ENCODE results near the gene ZDHHC20. TPM values are rescaled to one million over a fixed set of nuclear protein-coding genes. Genes with fewer than 3 reads are reported as not detected.
A peak's percentile ranks its signal among the peaks of the same experiment; 100 is the strongest.

Gene ZDHHC20
- total RNA-seq, 1 donor from 2014 or later, result 50.6 TPM

DNA sequence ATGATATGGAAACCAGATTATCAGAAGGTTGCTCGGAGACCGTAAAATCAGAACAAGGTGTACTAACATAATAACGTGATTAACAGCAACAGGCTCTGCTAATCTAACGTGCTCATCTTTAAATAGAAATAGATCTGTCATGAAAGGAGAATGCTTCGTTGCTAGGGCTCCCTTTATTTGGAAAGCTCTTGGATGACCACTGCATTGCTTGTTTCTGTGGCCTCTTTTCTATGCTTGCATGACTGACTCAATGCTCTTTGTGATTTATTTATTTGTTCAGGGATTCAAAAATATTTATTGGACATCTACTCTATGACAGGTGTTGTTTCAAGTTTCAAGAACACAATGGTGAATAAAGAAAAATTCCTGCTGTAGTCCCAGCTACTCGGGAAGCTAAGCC is 22.3 kb upstream of the ZDHHC20 start:
- Mint-ChIP-seq H3K36me3 (ENCODE audit: unreplicated experiment) (peaks cover 4% of the 10 kb centered on the region), H3K4me3 (ENCODE audit: unreplicated experiment) (no peak overlapping the region), H3K27ac (ENCODE audit: unreplicated experiment) (no peak overlapping the region), H3K9me3 (ENCODE audit: unreplicated experiment) (no peaks in the 10 kb centered on the region), H3K4me1 (ENCODE audit: unreplicated experiment) (peaks cover 12% of the 10 kb centered on the region), H3K27me3 (ENCODE audit: unreplicated experiment) (no peaks in the 10 kb centered on the region)
- DNase-seq (ENCODE audit: extremely low spot score, unreplicated experiment), result no peak
- TF ChIP-seq CTCF (IDR thresholded peaks at IDR 0.05), result no peak

- peak; percentile 74 for TF ChIP-seq CTCF (IDR thresholded peaks at IDR 0.05)
- H3K27ac Mint-ChIP-seq (ENCODE audit: unreplicated experiment), result no peak overlapping the region
- no peaks in the 10 kb centered on the region for H3K9me3 Mint-ChIP-seq (ENCODE audit: unreplicated experiment)
- H3K4me3 Mint-ChIP-seq (ENCODE audit: unreplicated experiment), result peak overlapping the region; percentile 67
- no peaks in the 10 kb centered on the region for H3K27me3 Mint-ChIP-seq (ENCODE audit: unreplicated experiment)
- no peak for DNase-seq (ENCODE audit: extremely low spot score, unreplicated experiment)
- H3K36me3 Mint-ChIP-seq (ENCODE audit: unreplicated experiment), result no peaks in the 10 kb centered on the region
- peaks cover 12% of the 10 kb centered on the region for H3K4me1 Mint-ChIP-seq (ENCODE audit: unreplicated experiment)
Measured at GRCh38 chr13:21478881-21479808, 20.0 kb upstream of the ZDHHC20 start.

DNA sequence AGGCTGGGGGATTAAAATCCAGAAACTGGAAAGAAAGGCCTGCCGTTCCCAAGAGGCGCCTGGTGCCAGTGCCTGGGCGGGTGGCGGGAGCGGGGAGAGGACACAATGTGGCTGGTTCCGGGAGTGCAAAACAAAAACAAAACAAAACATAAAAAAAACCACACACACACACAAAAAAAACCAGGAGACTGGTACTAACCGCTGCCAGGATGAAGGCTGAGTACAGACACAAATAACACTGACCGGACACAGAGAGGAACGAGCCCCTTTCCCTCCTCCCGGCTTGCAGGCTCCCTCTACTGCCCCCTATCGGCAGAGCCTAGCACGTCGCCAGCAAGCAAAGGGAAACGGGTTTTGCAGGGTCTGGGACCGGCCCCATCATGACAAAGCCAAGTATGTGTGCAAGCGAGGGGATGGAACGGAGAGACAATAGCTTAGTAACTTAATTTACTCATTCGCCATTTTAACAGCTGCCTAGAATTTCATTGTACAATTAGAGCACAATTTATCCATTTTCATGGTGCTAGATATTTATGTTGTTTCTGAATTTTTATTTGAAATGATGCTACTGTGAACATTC is 17.9 kb upstream of the ZDHHC20 start:
- TF ChIP-seq CTCF (IDR thresholded peaks at IDR 0.05), result peak; percentile 97
- DNase-seq (ENCODE audit: extremely low spot score, unreplicated experiment), result peak; percentile 93
- no peaks in the 10 kb centered on the region for H3K27me3 Mint-ChIP-seq (ENCODE audit: unreplicated experiment)
- H3K9me3 Mint-ChIP-seq (ENCODE audit: unreplicated experiment), result no peaks in the 10 kb centered on the region
- peaks cover 12% of the 10 kb centered on the region for H3K4me1 Mint-ChIP-seq (ENCODE audit: unreplicated experiment)
- H3K27ac Mint-ChIP-seq (ENCODE audit: unreplicated experiment), result peak overlapping the region; percentile 24
- peak overlapping the region; percentile 69 for H3K4me3 Mint-ChIP-seq (ENCODE audit: unreplicated experiment)
- no peaks in the 10 kb centered on the region for H3K36me3 Mint-ChIP-seq (ENCODE audit: unreplicated experiment)

DNA sequence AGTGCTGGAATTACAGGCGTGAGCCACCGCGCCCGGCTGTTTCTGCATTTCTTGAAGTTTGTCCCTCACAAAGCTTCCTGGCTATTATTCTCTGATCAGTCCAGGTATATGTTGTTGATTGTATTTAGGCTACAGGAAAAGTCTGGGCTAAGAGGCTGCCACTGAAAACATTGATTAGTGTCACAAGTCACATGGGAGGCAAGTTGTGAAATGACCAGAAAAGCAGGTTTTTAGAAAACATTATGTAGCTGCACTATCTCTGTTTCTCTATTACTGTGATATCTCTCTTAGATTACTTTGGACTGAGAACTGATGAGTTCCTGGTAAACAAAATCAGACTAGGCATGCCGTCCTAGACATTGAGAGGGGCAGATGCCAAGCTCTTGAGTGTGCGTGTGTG is 16.0 kb upstream of the ZDHHC20 start:
- Mint-ChIP-seq H3K9me3 (ENCODE audit: unreplicated experiment) (peaks cover 10% of the 10 kb centered on the region), H3K4me1 (ENCODE audit: unreplicated experiment) (peaks cover 12% of the 10 kb centered on the region), H3K36me3 (ENCODE audit: unreplicated experiment) (no peaks in the 10 kb centered on the region), H3K27ac (ENCODE audit: unreplicated experiment) (no peak overlapping the region), H3K27me3 (ENCODE audit: unreplicated experiment) (peaks cover 4% of the 10 kb centered on the region), H3K4me3 (ENCODE audit: unreplicated experiment) (no peak overlapping the region)
- TF ChIP-seq CTCF (IDR thresholded peaks at IDR 0.05), result no peak
- DNase-seq (ENCODE audit: extremely low spot score, unreplicated experiment), result no peak

GRCh38 chr13:21470785-21471184 is 11.7 kb upstream of the ZDHHC20 start:
- no peak overlapping the region for H3K27ac Mint-ChIP-seq (ENCODE audit: unreplicated experiment)
- H3K9me3 Mint-ChIP-seq (ENCODE audit: unreplicated experiment), result peaks cover 17% of the 10 kb centered on the region
- TF ChIP-seq CTCF (IDR thresholded peaks at IDR 0.05), result no peak
- no peaks in the 10 kb centered on the region for H3K4me1 Mint-ChIP-seq (ENCODE audit: unreplicated experiment)
- H3K4me3 Mint-ChIP-seq (ENCODE audit: unreplicated experiment), result no peak overlapping the region
- DNase-seq (ENCODE audit: extremely low spot score, unreplicated experiment), result no peak
- peaks cover 25% of the 10 kb centered on the region for H3K27me3 Mint-ChIP-seq (ENCODE audit: unreplicated experiment)
- H3K36me3 Mint-ChIP-seq (ENCODE audit: unreplicated experiment), result peaks cover 2% of the 10 kb centered on the region
